PC-3 (cell line): ENCODE results near the gene CPA3.

Experiments used
- CTCF ChIP-seq: fragments of 300-600 bp; sonication (generic); conservative IDR thresholded peaks from 2 replicates; pipeline ENCODE4 v1.5.1; 2017; ENCODE audit warnings: antibody characterized with exemption, low read depth, mild to moderate bottlenecking, low read length
- EZH2 ChIP-seq: fragments of 300-600 bp; sonication (generic); IDR thresholded peaks from one replicate; pipeline ENCODE4 v1.6.1; 2017; ENCODE audit warnings: antibody characterized with exemption, mild to moderate bottlenecking, low read length; ENCODE audit not compliant: unreplicated experiment

DNA sequence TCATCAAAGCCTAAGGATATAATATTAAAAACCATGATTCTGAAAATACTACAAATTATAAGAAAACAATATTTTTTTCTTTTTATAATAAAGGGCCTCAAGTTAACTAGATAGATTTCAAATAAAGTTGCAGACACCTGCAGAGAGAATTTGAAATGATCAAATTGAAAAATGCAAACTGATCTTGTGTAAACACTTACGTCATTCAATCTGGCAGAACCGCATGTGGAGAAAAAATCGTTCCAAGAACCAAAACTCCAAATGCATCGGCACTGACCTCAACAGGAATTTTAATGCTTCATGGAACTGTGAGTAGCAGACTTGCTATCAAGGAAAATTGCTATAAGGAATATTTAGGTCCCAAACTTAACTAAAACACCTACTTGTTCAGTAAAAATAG lies 17.2 kb downstream of the CPA3 start:
- TF ChIP-seq CTCF (no peak), EZH2 (no peak)
